Progenitor cell of endocrine pancreas (in vitro differentiated cells): ENCODE measurements around the gene LAMA3. TPM values are rescaled to one million over a fixed set of nuclear protein-coding genes. Genes with fewer than 3 reads are reported as not detected.
"Not testable (repeated sequence)": the region's sequence is repeated elsewhere in the genome, so short reads cannot be mapped to it uniquely, and the experiment has no call there.

Source experiments
- DNase-seq: peaks from one replicate; pipeline ENCODE4 v3.0.0; 2021; ENCODE audit warnings: low spot score; ENCODE audit not compliant: unreplicated experiment
- H3K27ac Mint-ChIP-seq: 2 replicates; pipeline ENCODE4 v1.8.0; 2021; ENCODE audit warnings: mild to moderate bottlenecking, moderate library complexity, mixed read lengths
- H3K27me3 Mint-ChIP-seq: 2 replicates; pipeline ENCODE4 v1.8.0; 2021; ENCODE audit warnings: mixed read lengths
- H3K36me3 Mint-ChIP-seq: 2 replicates; pipeline ENCODE4 v1.8.0; 2022; ENCODE audit warnings: mixed read lengths; ENCODE audit not compliant: insufficient read depth
- H3K4me1 Mint-ChIP-seq: 2 replicates; pipeline ENCODE4 v1.8.0; 2021; ENCODE audit warnings: low read depth, mixed read lengths
- H3K4me3 Mint-ChIP-seq: 2 replicates; pipeline ENCODE4 v1.8.0; 2021; ENCODE audit warnings: low read depth, mild to moderate bottlenecking, moderate library complexity, mixed read lengths
- H3K9me3 Mint-ChIP-seq: 2 replicates; pipeline ENCODE4 v1.8.0; 2021; ENCODE audit warnings: low read depth, mixed read lengths
- total RNA-seq: library from RNA; stranded (reverse); gene quantifications from 2 replicates; pipeline ENCODE4 v1.2.1, GENCODE V29; 2021
- TF ChIP-seq, protein P1 (sequence below): fragments of 200-600 bp; sonication (generic); IDR thresholded peaks from one replicate; pipeline ENCODE4 v1.5.0; 2021; ENCODE audit warnings: antibody characterized with exemption, mild to moderate bottlenecking; ENCODE audit not compliant: unreplicated experiment

Gene LAMA3
- total RNA-seq, 1 donor from 2014 or later: 0.84 TPM

DNA sequence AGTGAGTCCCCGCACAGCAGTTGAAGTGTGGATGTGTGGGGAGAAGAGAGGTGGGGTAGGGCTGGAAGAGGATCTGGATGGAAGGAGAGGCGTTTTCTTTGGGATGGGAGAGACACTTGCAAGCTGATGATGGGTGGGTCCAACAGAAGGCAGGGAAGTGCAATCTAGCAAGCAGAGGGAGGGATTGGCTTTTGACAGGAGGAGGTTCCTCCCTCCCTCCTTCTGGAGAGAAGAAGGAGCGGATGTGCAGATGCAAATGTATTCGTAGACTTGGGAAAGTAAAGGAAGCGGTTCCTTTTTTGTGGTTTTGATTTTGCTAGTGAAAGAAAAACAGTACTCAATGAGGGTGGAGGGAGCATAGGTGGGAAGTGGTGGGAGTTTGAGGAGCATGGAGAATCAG, 48.9 kb downstream of the LAMA3 start:
- TF ChIP-seq, protein P1, sequence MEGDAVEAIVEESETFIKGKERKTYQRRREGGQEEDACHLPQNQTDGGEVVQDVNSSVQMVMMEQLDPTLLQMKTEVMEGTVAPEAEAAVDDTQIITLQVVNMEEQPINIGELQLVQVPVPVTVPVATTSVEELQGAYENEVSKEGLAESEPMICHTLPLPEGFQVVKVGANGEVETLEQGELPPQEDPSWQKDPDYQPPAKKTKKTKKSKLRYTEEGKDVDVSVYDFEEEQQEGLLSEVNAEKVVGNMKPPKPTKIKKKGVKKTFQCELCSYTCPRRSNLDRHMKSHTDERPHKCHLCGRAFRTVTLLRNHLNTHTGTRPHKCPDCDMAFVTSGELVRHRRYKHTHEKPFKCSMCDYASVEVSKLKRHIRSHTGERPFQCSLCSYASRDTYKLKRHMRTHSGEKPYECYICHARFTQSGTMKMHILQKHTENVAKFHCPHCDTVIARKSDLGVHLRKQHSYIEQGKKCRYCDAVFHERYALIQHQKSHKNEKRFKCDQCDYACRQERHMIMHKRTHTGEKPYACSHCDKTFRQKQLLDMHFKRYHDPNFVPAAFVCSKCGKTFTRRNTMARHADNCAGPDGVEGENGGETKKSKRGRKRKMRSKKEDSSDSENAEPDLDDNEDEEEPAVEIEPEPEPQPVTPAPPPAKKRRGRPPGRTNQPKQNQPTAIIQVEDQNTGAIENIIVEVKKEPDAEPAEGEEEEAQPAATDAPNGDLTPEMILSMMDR: no peak
- Mint-ChIP-seq H3K4me1 (no peaks in the 10 kb centered on the region), H3K4me3 (no peak overlapping the region), H3K36me3 (no peaks in the 10 kb centered on the region), H3K27ac (no peak overlapping the region), H3K27me3 (peaks cover 28% of the 10 kb centered on the region), H3K9me3 (no peaks in the 10 kb centered on the region)
- no peak for DNase-seq

DNA sequence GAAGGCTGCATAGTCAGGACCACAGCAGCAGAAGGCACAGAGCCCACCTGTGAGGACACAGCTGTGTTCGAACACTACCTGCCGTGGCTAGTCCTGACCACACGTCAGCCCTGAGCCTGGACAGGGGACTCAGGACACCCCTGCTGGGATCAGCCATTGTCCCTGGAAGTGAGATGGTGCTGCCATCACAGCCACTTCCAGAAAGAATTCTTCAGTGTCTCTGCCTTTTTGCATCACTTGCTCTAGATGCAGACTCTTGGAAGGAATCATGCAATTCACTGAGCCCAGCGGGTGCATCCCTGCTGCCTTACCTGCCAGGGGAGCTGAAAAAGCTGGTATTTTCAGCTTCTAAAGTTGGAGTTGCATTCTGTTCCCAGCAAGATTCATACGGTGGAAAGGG, 49.3 kb downstream of the LAMA3 start:
- TF ChIP-seq, protein P1: no peak
- Mint-ChIP-seq H3K36me3 (no peaks in the 10 kb centered on the region), H3K27ac (no peak overlapping the region), H3K4me1 (no peaks in the 10 kb centered on the region), H3K4me3 (no peak overlapping the region), H3K9me3 (no peaks in the 10 kb centered on the region), H3K27me3 (peaks cover 26% of the 10 kb centered on the region)
- DNase-seq: no peak

DNA sequence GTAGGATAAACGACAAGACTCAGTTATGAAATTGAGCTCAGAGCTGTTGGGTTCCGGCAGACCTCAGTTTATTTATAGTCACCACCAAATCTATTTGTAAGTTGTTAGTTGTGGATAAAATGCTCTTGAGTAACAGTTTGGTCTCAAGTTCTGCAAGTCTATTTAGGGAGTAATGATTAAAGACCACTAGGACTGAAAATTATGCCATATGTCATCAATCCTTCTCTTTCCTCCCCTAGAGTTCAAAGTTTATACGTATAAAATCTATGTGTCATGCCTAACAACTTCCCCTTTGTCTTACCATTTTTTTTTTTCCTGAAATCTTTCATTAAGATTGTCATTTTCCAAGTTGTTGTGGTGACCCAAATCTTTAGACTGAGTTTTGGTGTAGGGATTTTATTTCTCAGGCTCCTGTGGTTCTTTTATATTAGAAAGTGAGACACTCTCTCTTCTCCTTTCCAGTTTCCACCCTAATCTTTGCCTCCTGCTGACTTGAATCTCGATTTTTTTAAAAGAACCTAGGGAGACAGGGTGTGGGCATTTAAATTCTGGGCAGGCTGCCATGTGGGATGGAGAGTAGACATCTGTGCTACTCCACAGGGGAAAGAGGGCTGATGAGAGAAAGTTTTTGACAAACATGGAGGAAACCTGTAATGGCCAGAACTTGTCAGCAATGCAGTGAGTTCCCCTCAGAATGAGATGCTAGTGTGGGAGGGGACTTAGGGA, 51.0 kb downstream of the LAMA3 start:
- Mint-ChIP-seq H3K4me3 (no peak overlapping the region), H3K36me3 (no peaks in the 10 kb centered on the region), H3K27me3 (peaks cover 18% of the 10 kb centered on the region), H3K9me3 (no peaks in the 10 kb centered on the region), H3K27ac (no peak overlapping the region), H3K4me1 (no peaks in the 10 kb centered on the region)
- TF ChIP-seq, protein P1: no peak
- no peak for DNase-seq

DNA sequence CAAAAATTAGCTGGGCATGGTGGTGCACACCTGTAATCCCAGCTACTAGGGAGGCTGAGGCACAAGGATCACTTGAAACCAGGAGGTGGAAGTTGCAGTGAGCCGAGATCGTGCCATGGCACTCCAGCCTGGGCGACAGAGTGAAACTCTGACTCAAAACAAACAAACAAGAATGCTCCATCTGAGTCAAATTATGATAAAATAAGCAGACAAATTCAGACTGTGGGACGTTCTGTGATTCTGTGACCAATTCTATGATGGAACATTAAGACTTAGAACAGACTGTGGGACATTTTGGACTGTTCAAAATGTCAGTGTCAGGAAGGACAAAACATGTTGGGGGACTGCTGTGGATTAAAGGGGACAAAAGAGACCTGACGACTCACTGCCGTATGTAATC, 52.7 kb downstream of the LAMA3 start:
- not testable (repeated sequence) for DNase-seq, H3K27ac Mint-ChIP-seq, H3K36me3 Mint-ChIP-seq, H3K4me1 Mint-ChIP-seq, H3K4me3 Mint-ChIP-seq, H3K9me3 Mint-ChIP-seq
- H3K27me3 Mint-ChIP-seq: peaks cover 15% of the 10 kb centered on the region

DNA sequence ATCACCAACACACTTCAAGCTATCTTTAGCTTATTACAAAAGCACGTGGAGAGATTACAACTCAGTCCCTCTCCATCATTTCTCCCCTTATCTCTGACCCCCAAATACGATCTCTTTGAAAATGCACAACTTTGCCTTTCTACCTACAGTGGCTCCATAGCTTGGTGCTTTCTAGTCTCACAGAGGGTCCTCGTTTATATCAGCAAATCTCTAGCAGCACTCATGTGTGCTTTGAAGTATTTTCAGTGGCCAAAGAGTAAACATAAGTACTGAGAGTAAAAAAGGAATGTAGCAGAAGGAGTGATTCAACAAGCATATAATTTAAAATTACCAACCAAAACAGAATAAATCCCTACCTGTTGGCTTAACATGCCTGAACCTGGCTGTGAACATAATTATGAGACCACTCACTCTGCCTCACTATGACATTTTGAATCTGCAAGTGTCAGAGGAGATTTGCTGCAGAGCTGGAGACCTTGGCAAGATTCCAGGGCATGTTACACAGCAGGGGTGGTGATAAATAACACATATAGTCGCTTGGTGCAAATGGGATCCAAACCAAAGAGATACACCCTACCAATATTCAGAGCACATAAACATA, 54.6 kb downstream of the LAMA3 start:
- no peak overlapping the region for H3K27ac Mint-ChIP-seq
- TF ChIP-seq, protein P1: no peak
- H3K36me3 Mint-ChIP-seq: no peaks in the 10 kb centered on the region
- no peaks in the 10 kb centered on the region for H3K9me3 Mint-ChIP-seq
- no peaks in the 10 kb centered on the region for H3K4me1 Mint-ChIP-seq
- no peak for DNase-seq
- H3K4me3 Mint-ChIP-seq: no peak overlapping the region
- H3K27me3 Mint-ChIP-seq: peaks cover 6% of the 10 kb centered on the region

DNA sequence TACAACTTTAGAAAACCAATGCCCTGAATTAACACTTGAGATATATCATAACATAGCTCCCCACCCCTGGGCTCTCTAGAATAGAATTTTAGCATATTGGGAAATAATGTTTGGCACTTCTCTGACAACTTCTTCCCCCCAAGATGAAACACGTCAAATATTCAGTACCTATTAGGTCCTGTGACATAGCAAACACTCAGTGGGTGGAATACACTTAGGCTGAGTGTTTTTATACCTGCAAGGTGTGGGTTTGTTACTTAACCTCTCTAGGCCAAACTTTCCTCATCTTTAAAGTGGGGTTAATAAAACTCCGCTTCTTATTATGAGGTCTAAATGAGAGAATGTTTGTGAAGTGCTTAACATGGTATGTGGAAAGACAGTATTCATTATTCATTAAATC, 56.1 kb downstream of the LAMA3 start:
- no peaks in the 10 kb centered on the region for H3K27me3 Mint-ChIP-seq
- no peak overlapping the region for H3K27ac Mint-ChIP-seq
- H3K4me3 Mint-ChIP-seq: no peak overlapping the region
- TF ChIP-seq, protein P1: no peak
- H3K9me3 Mint-ChIP-seq: no peaks in the 10 kb centered on the region
- DNase-seq: no peak
- no peaks in the 10 kb centered on the region for H3K36me3 Mint-ChIP-seq
- H3K4me1 Mint-ChIP-seq: no peaks in the 10 kb centered on the region
